Right atrium auricular region (tissue), 2 donors: Measurements from ENCODE around the gene VAV3. TPM values are rescaled to one million over a fixed set of nuclear protein-coding genes. Genes with fewer than 3 reads are reported as not detected.
"Not testable (repeated sequence)": the region's sequence is repeated elsewhere in the genome, so short reads cannot be mapped to it uniquely, and the experiment has no call there.

Experiments
- DNase-seq: peaks from one replicate; pipeline ENCODE4 v3.0.0-alpha.2; 2019; ENCODE audit warnings: low spot score
- H3K27ac ChIP-seq, 2 donors: fragments of 200-600 bp; sonication (generic); 1 replicate in 1 of 2; 2 replicates in 1 of 2; pipeline ENCODE4 v1.5.1; 2016 to 2019
- H3K27me3 ChIP-seq, 2 donors: fragments of 200-600 bp; sonication (generic); one replicate each; pipeline versions ENCODE4 v1.5.1 to v1.6.0; 2017 to 2019
- H3K36me3 ChIP-seq: fragments of 200-600 bp; sonication (generic); one replicate; pipeline ENCODE4 v1.5.1; 2016
- H3K4me1 ChIP-seq, 2 donors: fragments of 200-600 bp; sonication (generic); one replicate each; pipeline versions ENCODE4 v1.5.1 to v1.6.0; 2017 to 2019
- H3K4me3 ChIP-seq, 2 donors: fragments of 200-600 bp; sonication (generic); 1 replicate in 1 of 2; 2 replicates in 1 of 2; pipeline ENCODE4 v1.5.1; 2017 to 2019; ENCODE audit warnings: mild to moderate bottlenecking in 1 of 2, moderate library complexity in 1 of 2
- H3K9me3 ChIP-seq, 2 donors: fragments of 200-600 bp; sonication (generic); one replicate each; pipeline ENCODE4 v1.5.1; 2019
- CTCF ChIP-seq, 2 donors: fragments of 200-600 bp; sonication (generic); IDR thresholded peaks; one replicate each; pipeline ENCODE4 v1.5.1; 2019; ENCODE audit warnings: antibody characterized with exemption in 2 of 2
- total RNA-seq, 2 donors: library from RNA; depleted of rRNA; stranded (reverse); fragments of >200 nt; gene quantifications; one replicate each; pipeline ENCODE4 v1.1.0, GENCODE V29; 2016

VAV3 gene
- total RNA-seq, 2 donors from 2014 or later: 2.0 to 2.8 TPM

DNA sequence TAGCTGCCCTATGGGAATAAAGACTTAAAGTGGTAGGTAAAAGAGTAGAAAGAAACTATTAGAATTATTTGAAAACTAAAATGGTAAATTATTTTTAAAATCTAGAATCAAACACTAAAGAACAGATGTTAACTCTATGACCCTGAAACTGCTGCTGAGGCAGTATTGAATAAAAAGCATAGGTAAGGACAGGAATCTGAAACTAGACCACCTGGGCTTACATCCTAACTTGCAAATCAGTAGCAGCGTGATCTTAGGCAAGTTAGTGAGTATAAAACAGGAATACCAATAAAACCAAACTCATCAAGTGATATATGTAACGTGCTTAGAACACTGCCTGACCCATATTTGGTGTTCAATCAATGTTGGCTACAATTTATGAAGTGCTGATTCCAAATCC lies 257.9 kb downstream of the VAV3 start:
- no peaks in the 10 kb centered on the region for H3K27me3 ChIP-seq
- H3K27ac ChIP-seq: no peak overlapping the region
- no peak for DNase-seq
- peaks cover 0 to 6% of the 10 kb centered on the region in 2 donors for H3K9me3 ChIP-seq
- no peaks in the 10 kb centered on the region for H3K4me1 ChIP-seq
- no peak overlapping the region for H3K4me3 ChIP-seq
- no peaks in the 10 kb centered on the region for H3K36me3 ChIP-seq
- TF ChIP-seq CTCF (IDR thresholded peaks at IDR 0.05): no peak

- TF ChIP-seq CTCF (IDR thresholded peaks at IDR 0.05): no peak
- Histone ChIP-seq H3K4me3 (no peak overlapping the region), H3K36me3 (no peaks in the 10 kb centered on the region), H3K9me3 (peaks cover 0 to 6% of the 10 kb centered on the region in 2 donors), H3K4me1 (no peaks in the 10 kb centered on the region), H3K27ac (no peak overlapping the region), H3K27me3 (no peaks in the 10 kb centered on the region)
- DNase-seq: no peak
These were observed 258.8 kb downstream of the VAV3 start for GRCh38 chr1:107706182-107706581.

DNA sequence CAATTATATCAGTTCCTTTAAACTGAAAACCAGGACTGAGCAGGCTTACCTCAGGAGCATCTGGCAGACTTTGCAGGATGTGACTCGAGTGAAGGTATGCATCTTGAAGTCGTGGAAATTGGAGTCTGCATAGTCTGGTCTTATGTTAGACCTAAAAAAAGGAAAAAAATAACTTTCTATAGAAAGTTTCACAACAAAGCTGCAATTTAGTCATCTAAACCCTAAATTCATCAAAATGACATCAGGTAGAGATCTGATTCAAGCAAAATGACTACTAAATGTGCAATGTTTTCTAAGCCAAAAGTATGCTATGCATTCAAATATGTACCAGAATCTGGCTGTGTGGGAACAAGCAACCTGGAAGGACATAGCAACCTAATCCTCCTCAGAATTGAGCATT lies 260.1 kb downstream of the VAV3 start:
- Histone ChIP-seq H3K4me1 (no peaks in the 10 kb centered on the region), H3K27me3 (no peaks in the 10 kb centered on the region), H3K36me3 (no peaks in the 10 kb centered on the region), H3K27ac (no peak overlapping the region), H3K4me3 (no peak overlapping the region), H3K9me3 (no peaks in the 10 kb centered on the region)
- TF ChIP-seq CTCF (IDR thresholded peaks at IDR 0.05): no peak
- DNase-seq: no peak

- Histone ChIP-seq H3K4me1 (no peaks in the 10 kb centered on the region), H3K27ac (no peak overlapping the region), H3K36me3 (no peaks in the 10 kb centered on the region), H3K4me3 (no peak overlapping the region), H3K27me3 (no peaks in the 10 kb centered on the region), H3K9me3 (no peaks in the 10 kb centered on the region)
- DNase-seq: no peak
- TF ChIP-seq CTCF (IDR thresholded peaks at IDR 0.05): no peak
These were observed 261.9 kb downstream of the VAV3 start for GRCh38 chr1:107702946-107703571.

- H3K9me3 ChIP-seq, H3K36me3 ChIP-seq, H3K4me3 ChIP-seq, H3K4me1 ChIP-seq, DNase-seq, H3K27me3 ChIP-seq, H3K27ac ChIP-seq: not testable (repeated sequence)
These were observed 264.3 kb downstream of the VAV3 start for GRCh38 chr1:107700651-107701050.

GRCh38 chr1:107698161-107698560 lies 266.8 kb downstream of the VAV3 start:
- H3K9me3 ChIP-seq: no peaks in the 10 kb centered on the region
- no peak for TF ChIP-seq CTCF (IDR thresholded peaks at IDR 0.05)
- H3K36me3 ChIP-seq: no peaks in the 10 kb centered on the region
- no peaks in the 10 kb centered on the region for H3K4me1 ChIP-seq
- no peaks in the 10 kb centered on the region for H3K27me3 ChIP-seq
- no peak overlapping the region for H3K27ac ChIP-seq
- H3K4me3 ChIP-seq: no peak overlapping the region
- no peak for DNase-seq
